Esophagus squamous epithelium (tissue), 4 donors: ENCODE measurements around the gene RASGEF1C.

Experiments used
- CTCF ChIP-seq, 6 experiments: fragments of 450-650 bp in 4 of 6; fragments of 200-600 bp in 2 of 6; sonication (generic) in 2 of 6; IDR thresholded peaks; one replicate each; pipeline ENCODE4 v1.5.1; 2016 to 2019; ENCODE audit warnings: antibody characterized with exemption in 6 of 6, mild to moderate bottlenecking in 4 of 6, moderate library complexity in 4 of 6
- POLR2A ChIP-seq, 4 donors: fragments of 450-650 bp; IDR thresholded peaks; one replicate each; pipeline ENCODE4 v1.6.1; 2017; ENCODE audit warnings: antibody characterized with exemption in 4 of 4, mild to moderate bottlenecking in 4 of 4, moderate library complexity in 3 of 4

GRCh38 chr5:180143656-180144364 is 65.2 kb downstream of the RASGEF1C start:
- TF ChIP-seq CTCF (IDR thresholded peaks at IDR 0.05) (no peak), POLR2A (IDR thresholded peaks at IDR 0.05) (no peak)
